Brain microvascular endothelial cell (primary cell): ENCODE measurements around the gene AUNIP.

ENCODE experiments used
- DNase-seq: peaks from one replicate; pipeline ENCODE4 v3.0.0-alpha.2; 2020
- H3K27ac ChIP-seq: fragments of 250-450 bp; sonication (Bioruptor Pico); 2 replicates; pipeline ENCODE4 v1.5.1; 2020; ENCODE audit warnings: mild to moderate bottlenecking, moderate library complexity
- H3K27me3 ChIP-seq: fragments of 250-450 bp; sonication (Bioruptor Pico); replicated peaks from 2 replicates; pipeline ENCODE4 v1.5.1; 2020; ENCODE audit warnings: mild to moderate bottlenecking
- H3K36me3 ChIP-seq: fragments of 250-450 bp; sonication (Bioruptor Pico); replicated peaks from 2 replicates; pipeline ENCODE4 v1.5.1; 2020; ENCODE audit warnings: mild to moderate bottlenecking
- H3K4me3 ChIP-seq: 2 replicates; pipeline ENCODE4 v1.5.1; 2011; ENCODE audit warnings: low read depth, mild to moderate bottlenecking, control low read depth, low read length, moderate library complexity
- CTCF ChIP-seq: IDR thresholded peaks from 2 replicates; pipeline ENCODE4 v1.5.1; 2011; ENCODE audit warnings: low read depth, mild to moderate bottlenecking, moderate library complexity, low read length, control low read depth, inconsistent platforms; ENCODE audit errors: missing control alignments
- in situ Hi-C: cut with HindIII; loops from 2 replicates; pipeline ENCODE4 v1.10.0; 2017; ENCODE audit warnings: low sequenced_read_pairs, low pct_ligation_motif_present

Gene AUNIP

GRCh38 chr1:25869909-25870606 is 10.8 kb upstream of the AUNIP start:
- no peaks in the 10 kb centered on the region for H3K27me3 ChIP-seq
- in situ Hi-C loops: no loop called here
- DNase-seq: no peak
- H3K36me3 ChIP-seq: peaks cover 8% of the 10 kb centered on the region
- TF ChIP-seq CTCF: no peak
- no peak overlapping the region for H3K4me3 ChIP-seq
- H3K27ac ChIP-seq: no peak overlapping the region

- in situ Hi-C loops: no loop called here
- H3K36me3 ChIP-seq: peaks cover 12% of the 10 kb centered on the region
Measured at GRCh38 chr1:25867210-25867991, 8.1 kb upstream of the AUNIP start.

GRCh38 chr1:25866288-25866687 is 7.0 kb upstream of the AUNIP start:
- peaks cover 12% of the 10 kb centered on the region for H3K36me3 ChIP-seq
- H3K4me3 ChIP-seq: no peak overlapping the region
- no peak for TF ChIP-seq CTCF
- no peak for DNase-seq
- H3K27me3 ChIP-seq: no peaks in the 10 kb centered on the region
- in situ Hi-C loops: no loop called here
- H3K27ac ChIP-seq: no peak overlapping the region

More at GRCh38 chr1:25867210-25867991, 8.1 kb upstream of the AUNIP start:
- no peak for TF ChIP-seq CTCF
- Histone ChIP-seq H3K4me3 (no peak overlapping the region), H3K27me3 (no peaks in the 10 kb centered on the region), H3K27ac (no peak overlapping the region)
- no peak for DNase-seq

- no peaks in the 10 kb centered on the region for H3K27me3 ChIP-seq
- H3K36me3 ChIP-seq: peaks cover 4% of the 10 kb centered on the region
- no peak overlapping the region for H3K27ac ChIP-seq
- TF ChIP-seq CTCF: no peak
- in situ Hi-C loops: no loop called here
- H3K4me3 ChIP-seq: no peak overlapping the region
- DNase-seq: no peak
Measured at GRCh38 chr1:25864434-25864833, 5.2 kb upstream of the AUNIP start.

- H3K36me3 ChIP-seq: peaks cover 4% of the 10 kb centered on the region
- H3K27me3 ChIP-seq: no peaks in the 10 kb centered on the region
- TF ChIP-seq CTCF: no peak
- H3K4me3 ChIP-seq: no peak overlapping the region
- no peak for DNase-seq
- no peak overlapping the region for H3K27ac ChIP-seq
- in situ Hi-C loops: no loop called here
Measured at GRCh38 chr1:25863486-25864262, 4.4 kb upstream of the AUNIP start.
